ENCODE data around the gene FMN1.
A peak's percentile ranks its signal among the peaks of the same experiment; 100 is the strongest.

FMN1 gene

GRCh38 chr15:33200903-33201302, 6.4 kb upstream of the FMN1 start:
- peak; percentile 80 for FAIRE-seq

- FAIRE-seq: peak; percentile 74
Measured at GRCh38 chr15:33200444-33200843, 5.9 kb upstream of the FMN1 start.

- no peak for FAIRE-seq
Measured at GRCh38 chr15:33198541-33198940, 4.0 kb upstream of the FMN1 start.

GRCh38 chr15:33197636-33198035, 3.1 kb upstream of the FMN1 start:
- no peak for FAIRE-seq

GRCh38 chr15:33194237-33194636, 277 bp downstream of the FMN1 start:
- no peak for FAIRE-seq

GRCh38 chr15:33191591-33191990, 2.9 kb downstream of the FMN1 start:
- FAIRE-seq: no peak

- no peak for FAIRE-seq
Measured at GRCh38 chr15:33190539-33190938, 4.0 kb downstream of the FMN1 start.

- FAIRE-seq: no peak
Measured at GRCh38 chr15:33188641-33189257, 5.8 kb downstream of the FMN1 start.

- FAIRE-seq: no peak
Measured at GRCh38 chr15:33188159-33188558, 6.4 kb downstream of the FMN1 start.

GRCh38 chr15:33183334-33183733, 11.2 kb downstream of the FMN1 start:
- no peak for FAIRE-seq

- FAIRE-seq: no peak
Measured at GRCh38 chr15:33182926-33183325, 11.6 kb downstream of the FMN1 start.

GRCh38 chr15:33182278-33182905, 12.1 kb downstream of the FMN1 start:
- FAIRE-seq: no peak

- no peak for FAIRE-seq
Measured at GRCh38 chr15:33179874-33180273, 14.6 kb downstream of the FMN1 start.

- no peak for FAIRE-seq
Measured at GRCh38 chr15:33171202-33171601, 23.3 kb downstream of the FMN1 start.

- no peak for FAIRE-seq
Measured at GRCh38 chr15:33169625-33170024, 24.9 kb downstream of the FMN1 start.

- FAIRE-seq: no peak
Measured at GRCh38 chr15:33168444-33168843, 26.1 kb downstream of the FMN1 start.

GRCh38 chr15:33163816-33164215, 30.7 kb downstream of the FMN1 start:
- FAIRE-seq: no peak

- no peak for FAIRE-seq
Measured at GRCh38 chr15:33161209-33161608, 33.3 kb downstream of the FMN1 start.

GRCh38 chr15:33160581-33161165, 33.8 kb downstream of the FMN1 start:
- FAIRE-seq: no peak

GRCh38 chr15:33159726-33160453, 34.6 kb downstream of the FMN1 start:
- no peak for FAIRE-seq

GRCh38 chr15:33158366-33158765, 36.1 kb downstream of the FMN1 start:
- FAIRE-seq: no peak

- FAIRE-seq: no peak
Measured at GRCh38 chr15:33157371-33158037, 37.0 kb downstream of the FMN1 start.

GRCh38 chr15:33155691-33156420, 38.7 kb downstream of the FMN1 start:
- no peak for FAIRE-seq

Measured in A204.1 (cell line).